Hepatocyte (in vitro differentiated cells): Measurements from ENCODE around the gene MATN4. TPM values are rescaled to one million over a fixed set of nuclear protein-coding genes. Genes with fewer than 3 reads are reported as not detected.

Experiments
- DNase-seq: peaks from one replicate; pipeline ENCODE4 v3.0.0-alpha.2; 2016; ENCODE audit warnings: low spot score
- H2AFZ ChIP-seq: fragments of 200-600 bp; sonication (generic); 2 replicates; pipeline ENCODE4 v1.6.0; 2016; ENCODE audit warnings: antibody characterized with exemption, mild to moderate bottlenecking
- H3K27ac ChIP-seq: fragments of 200-600 bp; sonication (generic); 2 replicates; pipeline ENCODE4 v1.5.1; 2016; ENCODE audit warnings: mild to moderate bottlenecking
- H3K27me3 ChIP-seq: fragments of 200-600 bp; sonication (generic); 2 replicates; pipeline ENCODE4 v1.6.1; 2016
- H3K36me3 ChIP-seq: fragments of 200-600 bp; sonication (generic); replicated peaks from 2 replicates; pipeline ENCODE4 v1.5.1; 2016; ENCODE audit warnings: low read depth; ENCODE audit not compliant: insufficient read depth
- H3K4me1 ChIP-seq: fragments of 200-600 bp; sonication (generic); 2 replicates; pipeline ENCODE4 v1.5.1; 2016; ENCODE audit warnings: mild to moderate bottlenecking, moderate library complexity; ENCODE audit not compliant: insufficient read depth
- H3K4me2 ChIP-seq: fragments of 200-600 bp; sonication (generic); 2 replicates; pipeline ENCODE4 v1.6.0; 2016
- H3K4me3 ChIP-seq: fragments of 200-600 bp; sonication (generic); 2 replicates; pipeline ENCODE4 v1.5.1; 2016; ENCODE audit warnings: mild to moderate bottlenecking
- H3K79me2 ChIP-seq: fragments of 200-600 bp; sonication (generic); 2 replicates; pipeline ENCODE4 v1.6.0; 2017; ENCODE audit warnings: mild to moderate bottlenecking
- H3K9me2 ChIP-seq: fragments of 200-600 bp; sonication (generic); replicated peaks from 2 replicates; pipeline ENCODE4 v1.6.0; 2017; ENCODE audit warnings: mild to moderate bottlenecking; ENCODE audit not compliant: insufficient read depth
- H3K9me3 ChIP-seq: fragments of 200-600 bp; sonication (generic); 2 replicates; pipeline ENCODE4 v1.5.1; 2016; ENCODE audit warnings: low read depth, mild to moderate bottlenecking
- H4K20me1 ChIP-seq: fragments of 200-600 bp; sonication (generic); 2 replicates; pipeline ENCODE4 v1.6.0; 2016; ENCODE audit warnings: mild to moderate bottlenecking; ENCODE audit not compliant: insufficient read depth, poor library complexity, severe bottlenecking
- CTCF ChIP-seq: fragments of 200-600 bp; sonication (generic); IDR thresholded peaks from 2 replicates; pipeline ENCODE4 v1.5.1; 2016; ENCODE audit warnings: antibody characterized with exemption, mild to moderate bottlenecking; ENCODE audit not compliant: poor library complexity
- EZH2 ChIP-seq: fragments of 200-600 bp; sonication (generic); IDR thresholded peaks from 2 replicates; pipeline ENCODE4 v1.6.1; 2016; ENCODE audit warnings: antibody characterized with exemption, mild to moderate bottlenecking, borderline replicate concordance
- EZH2phosphoT487 ChIP-seq: fragments of 200-600 bp; sonication (generic); IDR thresholded peaks from one replicate; pipeline ENCODE4 v1.6.1; 2018; ENCODE audit warnings: antibody characterized with exemption, mild to moderate bottlenecking, low read depth, moderate library complexity; ENCODE audit not compliant: unreplicated experiment, severe bottlenecking
- WGBS: methylation state at CpG from one replicate; pipeline ENCODE4 v1.1.6; 2016; ENCODE audit warnings: low lambda C conversion rate; ENCODE audit errors: missing lambda C conversion rate; 5-methylcytosine and 5-hydroxymethylcytosine counted together
- polyA plus RNA-seq: library from polyadenylated mRNA; unstranded; fragments of >200 nt; fragmentation: Nextera tagmentation; extraction: Ambion mirVana; gene quantifications from 2 replicates; pipeline ENCODE4 v1.2.1, GENCODE V29; 2016
- total RNA-seq: library from RNA; depleted of rRNA; stranded (reverse); fragments of >200 nt; gene quantifications from 2 replicates; pipeline ENCODE4 v1.2.3, GENCODE V29; 2014

Gene MATN4
- total and polyA plus RNA-seq, 2 experiments from 2014 or later: 0.57 TPM; not detected in 1

GRCh38 chr20:45329497-45330319, 21.6 kb upstream of the MATN4 start:
- Histone ChIP-seq H3K79me2 (peaks cover 18% of the 10 kb centered on the region), H4K20me1 (peaks cover 11% of the 10 kb centered on the region), H3K4me2 (no peak overlapping the region), H2AFZ (no peak overlapping the region), H3K27me3 (no peaks in the 10 kb centered on the region), H3K36me3 (peaks cover 4% of the 10 kb centered on the region), H3K9me3 (no peaks in the 10 kb centered on the region), H3K27ac (no peak overlapping the region), H3K4me1 (no peaks in the 10 kb centered on the region), H3K4me3 (no peak overlapping the region), H3K9me2 (no peaks in the 10 kb centered on the region)
- TF ChIP-seq CTCF: no peak
- TF ChIP-seq EZH2: no peak
- TF ChIP-seq EZH2phosphoT487: no peak
- DNase-seq: no peak
- WGBS: 69% methylated on average over 7 of the region's 7 CpGs

GRCh38 chr20:45328451-45328850, 20.4 kb upstream of the MATN4 start:
- Histone ChIP-seq H4K20me1 (peaks cover 11% of the 10 kb centered on the region), H3K36me3 (peaks cover 4% of the 10 kb centered on the region), H3K9me3 (no peaks in the 10 kb centered on the region), H3K9me2 (no peaks in the 10 kb centered on the region), H2AFZ (no peak overlapping the region), H3K4me3 (no peak overlapping the region), H3K27ac (no peak overlapping the region), H3K27me3 (no peaks in the 10 kb centered on the region), H3K4me2 (no peak overlapping the region), H3K79me2 (peaks cover 11% of the 10 kb centered on the region), H3K4me1 (no peaks in the 10 kb centered on the region)
- 96% methylated on average over 4 of the region's 4 CpGs for WGBS
- TF ChIP-seq EZH2phosphoT487 (no peak), EZH2 (no peak), CTCF (no peak)
- no peak for DNase-seq

GRCh38 chr20:45325371-45325770, 17.3 kb upstream of the MATN4 start:
- Histone ChIP-seq H3K79me2 (no peaks in the 10 kb centered on the region), H3K4me1 (peaks cover 3% of the 10 kb centered on the region), H3K9me2 (no peaks in the 10 kb centered on the region), H2AFZ (no peak overlapping the region), H3K27me3 (no peaks in the 10 kb centered on the region), H3K36me3 (no peaks in the 10 kb centered on the region), H3K4me2 (no peak overlapping the region), H4K20me1 (peaks cover 6% of the 10 kb centered on the region), H3K9me3 (no peaks in the 10 kb centered on the region), H3K4me3 (no peak overlapping the region), H3K27ac (no peak overlapping the region)
- TF ChIP-seq EZH2 (no peak), EZH2phosphoT487 (no peak), CTCF (no peak)
- 58% methylated on average over 6 of the region's 6 CpGs for whole genome bisulfite sequencing
- no peak for DNase-seq

- Histone ChIP-seq H3K27ac (no peak overlapping the region), H3K79me2 (no peaks in the 10 kb centered on the region), H3K4me2 (no peak overlapping the region), H3K9me2 (no peaks in the 10 kb centered on the region), H3K9me3 (no peaks in the 10 kb centered on the region), H3K4me3 (no peak overlapping the region), H3K36me3 (no peaks in the 10 kb centered on the region), H3K27me3 (no peaks in the 10 kb centered on the region), H2AFZ (no peak overlapping the region), H3K4me1 (peaks cover 3% of the 10 kb centered on the region), H4K20me1 (no peaks in the 10 kb centered on the region)
- TF ChIP-seq EZH2phosphoT487 (no peak), CTCF (no peak), EZH2 (no peak)
- DNase-seq: no peak
These were observed 15.6 kb upstream of the MATN4 start for GRCh38 chr20:45323731-45324130.
